Fibroblast of villous mesenchyme (primary cell): ENCODE measurements around the gene UTP20. TPM values are rescaled to one million over a fixed set of nuclear protein-coding genes. Genes with fewer than 3 reads are reported as not detected.
"Not testable (repeated sequence)": the region's sequence is repeated elsewhere in the genome, so short reads cannot be mapped to it uniquely, and the experiment has no call there.

Source experiments
- DNase-seq: peaks from one replicate; pipeline ENCODE4 v3.0.0-alpha.2; 2010; ENCODE audit warnings: low read depth
- H3K4me3 ChIP-seq: 2 replicates; pipeline ENCODE4 v1.5.1; 2011; ENCODE audit warnings: low read depth, mild to moderate bottlenecking, low read length
- total RNA-seq: library from RNA; depleted of rRNA; stranded (reverse); fragments of >200 nt; gene quantifications from 2 replicates; pipeline ENCODE4 v1.2.3, GENCODE V29; 2012
- TF ChIP-seq, protein P1 (sequence below): IDR thresholded peaks from 2 replicates; pipeline ENCODE4 v1.5.1; 2012; ENCODE audit warnings: low read depth, mild to moderate bottlenecking, low read length; ENCODE audit not compliant: insufficient read depth

The UTP20 gene
- total RNA-seq, 1 donor, result 32.0 TPM

GRCh38 chr12:101372431-101372830 is 92.5 kb downstream of the UTP20 start:
- no peak for DNase-seq
- TF ChIP-seq, protein P1, sequence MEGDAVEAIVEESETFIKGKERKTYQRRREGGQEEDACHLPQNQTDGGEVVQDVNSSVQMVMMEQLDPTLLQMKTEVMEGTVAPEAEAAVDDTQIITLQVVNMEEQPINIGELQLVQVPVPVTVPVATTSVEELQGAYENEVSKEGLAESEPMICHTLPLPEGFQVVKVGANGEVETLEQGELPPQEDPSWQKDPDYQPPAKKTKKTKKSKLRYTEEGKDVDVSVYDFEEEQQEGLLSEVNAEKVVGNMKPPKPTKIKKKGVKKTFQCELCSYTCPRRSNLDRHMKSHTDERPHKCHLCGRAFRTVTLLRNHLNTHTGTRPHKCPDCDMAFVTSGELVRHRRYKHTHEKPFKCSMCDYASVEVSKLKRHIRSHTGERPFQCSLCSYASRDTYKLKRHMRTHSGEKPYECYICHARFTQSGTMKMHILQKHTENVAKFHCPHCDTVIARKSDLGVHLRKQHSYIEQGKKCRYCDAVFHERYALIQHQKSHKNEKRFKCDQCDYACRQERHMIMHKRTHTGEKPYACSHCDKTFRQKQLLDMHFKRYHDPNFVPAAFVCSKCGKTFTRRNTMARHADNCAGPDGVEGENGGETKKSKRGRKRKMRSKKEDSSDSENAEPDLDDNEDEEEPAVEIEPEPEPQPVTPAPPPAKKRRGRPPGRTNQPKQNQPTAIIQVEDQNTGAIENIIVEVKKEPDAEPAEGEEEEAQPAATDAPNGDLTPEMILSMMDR, result no peak
- H3K4me3 ChIP-seq, result no peak overlapping the region

- H3K4me3 ChIP-seq, result no peak overlapping the region
- TF ChIP-seq, protein P1, result no peak
- no peak for DNase-seq
These were observed 95.7 kb downstream of the UTP20 start for GRCh38 chr12:101375573-101375972.

DNA sequence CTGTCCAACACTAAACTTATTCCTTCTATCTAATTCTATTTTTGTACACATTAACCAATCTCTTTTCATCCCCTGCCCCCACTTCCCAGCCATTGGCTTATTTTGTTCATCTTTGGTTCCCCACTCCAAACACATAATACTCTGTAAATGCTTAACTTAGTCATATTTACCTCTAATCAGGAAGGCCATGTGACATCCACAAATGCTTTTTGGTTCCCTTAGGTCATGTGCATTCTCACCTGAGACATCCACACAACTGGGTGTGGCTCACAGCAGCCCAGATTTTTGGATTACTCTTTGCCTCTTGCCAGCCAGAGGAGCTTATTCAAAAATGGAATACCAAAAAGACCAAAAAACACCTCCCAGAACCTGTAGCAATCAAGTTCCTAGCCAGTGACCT is 99.2 kb downstream of the UTP20 start:
- no peak for DNase-seq
- no peak overlapping the region for H3K4me3 ChIP-seq
- TF ChIP-seq, protein P1, result no peak

GRCh38 chr12:101391181-101391580 is 111.3 kb downstream of the UTP20 start:
- DNase-seq, H3K4me3 ChIP-seq: not testable (repeated sequence)

GRCh38 chr12:101407049-101407435 is 127.1 kb downstream of the UTP20 start:
- TF ChIP-seq, protein P1, result no peak
- peak overlapping the region; percentile 94 for H3K4me3 ChIP-seq
- no peak for DNase-seq

- H3K4me3 ChIP-seq, result peak within 1 kb of the TSS; percentile 94
- TF ChIP-seq, protein P1, result no peak
- peak; percentile 91 for DNase-seq
These were observed 127.8 kb downstream of the UTP20 start, which contains the start of gene ARL1 for GRCh38 chr12:101407436-101408345. Gene ARL1 (minus strand): TSS chr12:101407772. CDS start chr12:101407645, 127 bp downstream.

GRCh38 chr12:101410169-101410568 is 130.3 kb downstream of the UTP20 start:
- not testable (repeated sequence) for H3K4me3 ChIP-seq, DNase-seq
